GM23338 (cell line): Measurements from ENCODE around the gene ENDOU. TPM values are rescaled to one million over a fixed set of nuclear protein-coding genes. Genes with fewer than 3 reads are reported as not detected.

Experiments used
- ATAC-seq: fragments of 200-7000 bp; cut with Tn5 transposase; 3 replicates; pipeline ENCODE4 v1.9.1; 2020
- DNase-seq: peaks from one replicate; pipeline ENCODE4 v3.0.0-alpha.2; 2015; ENCODE audit warnings: low spot score
- H2AFZ ChIP-seq: fragments of 200-600 bp; sonication (generic); 2 replicates; pipeline ENCODE4 v1.8.0; 2016; ENCODE audit warnings: antibody characterized with exemption, mild to moderate bottlenecking, moderate library complexity
- H3F3A ChIP-seq: fragments of 200-600 bp; sonication (generic); replicated peaks from 2 replicates; pipeline ENCODE4 v1.8.0; 2017; ENCODE audit warnings: antibody characterized with exemption, mixed run types, low read depth
- H3K27ac ChIP-seq: fragments of 200-600 bp; sonication (generic); 2 replicates; pipeline ENCODE4 v1.6.1; 2016; ENCODE audit warnings: low read depth
- H3K27me3 ChIP-seq: fragments of 200-600 bp; sonication (generic); 2 replicates; pipeline ENCODE4 v1.8.0; 2016; ENCODE audit warnings: mild to moderate bottlenecking, mixed run types, moderate library complexity; ENCODE audit not compliant: insufficient read depth
- H3K36me3 ChIP-seq: fragments of 200-600 bp; sonication (generic); 2 replicates; pipeline ENCODE4 v1.8.0; 2016; ENCODE audit warnings: mild to moderate bottlenecking; ENCODE audit not compliant: insufficient read depth
- H3K4me1 ChIP-seq: fragments of 200-600 bp; sonication (generic); 2 replicates; pipeline ENCODE4 v1.8.0; 2016; ENCODE audit warnings: mild to moderate bottlenecking, moderate library complexity; ENCODE audit not compliant: insufficient read depth
- H3K4me2 ChIP-seq: fragments of 200-600 bp; sonication (generic); 2 replicates; pipeline ENCODE4 v1.7.1; 2017; ENCODE audit warnings: mixed run types
- H3K4me3 ChIP-seq: fragments of 200-600 bp; sonication (generic); 2 replicates; pipeline ENCODE4 v1.6.1; 2016; ENCODE audit warnings: mixed run types
- H3K79me2 ChIP-seq: fragments of 200-600 bp; sonication (generic); replicated peaks from 2 replicates; pipeline ENCODE4 v1.8.0; 2017; ENCODE audit warnings: mild to moderate bottlenecking; ENCODE audit not compliant: insufficient read depth
- H3K9me2 ChIP-seq: fragments of 200-600 bp; sonication (generic); 2 replicates; pipeline ENCODE4 v1.8.0; 2017; ENCODE audit not compliant: insufficient read depth
- H4K20me1 ChIP-seq: fragments of 200-600 bp; sonication (generic); replicated peaks from 2 replicates; pipeline ENCODE4 v1.8.0; 2017; ENCODE audit warnings: mild to moderate bottlenecking; ENCODE audit not compliant: insufficient read depth
- H3K27ac Mint-ChIP-seq: 2 replicates; pipeline ENCODE4 v1.8.0; 2020; ENCODE audit warnings: inconsistent platforms, mild to moderate bottlenecking, moderate library complexity, mixed read lengths
- H3K27me3 Mint-ChIP-seq: 3 replicates; pipeline ENCODE4 v1.8.0; 2022; ENCODE audit warnings: low read depth, mild to moderate bottlenecking, moderate library complexity, mixed read lengths, inconsistent platforms; ENCODE audit not compliant: insufficient read depth, poor library complexity
- H3K36me3 Mint-ChIP-seq: 3 replicates; pipeline ENCODE4 v1.8.0; 2021; ENCODE audit warnings: low read depth, mild to moderate bottlenecking, inconsistent platforms, moderate library complexity, mixed read lengths
- H3K4me1 Mint-ChIP-seq: 3 replicates; pipeline ENCODE4 v1.8.0; 2020; ENCODE audit warnings: mild to moderate bottlenecking, inconsistent platforms, mixed read lengths
- H3K4me3 Mint-ChIP-seq: 3 replicates; pipeline ENCODE4 v1.8.0; 2021; ENCODE audit warnings: moderate library complexity, mild to moderate bottlenecking, inconsistent platforms, mixed read lengths
- H3K9me3 Mint-ChIP-seq: 3 replicates; pipeline ENCODE4 v1.8.0; 2020; ENCODE audit warnings: moderate library complexity, mild to moderate bottlenecking, inconsistent platforms, mixed read lengths
- CREB1 ChIP-seq: fragments of 250-450 bp; sonication (Bioruptor Pico); IDR thresholded peaks from 2 replicates; pipeline ENCODE4 v1.5.0; 2020; ENCODE audit warnings: low read depth, mild to moderate bottlenecking, moderate library complexity
- CTCF ChIP-seq, 2 experiments: fragments of 200-600 bp in 1 of 2; sonication (generic) in 1 of 2; conservative IDR thresholded peaks; 2 replicates each; pipeline versions ENCODE4 v1.5.1 to v1.6.1; 2016 to 2017; ENCODE audit warnings: antibody characterized with exemption in 2 of 2, low read depth in 2 of 2, mild to moderate bottlenecking in 2 of 2, moderate library complexity in 1 of 2
- EZH2 ChIP-seq: fragments of 200-600 bp; sonication (generic); IDR thresholded peaks from one replicate; pipeline ENCODE4 v1.8.0; 2017; ENCODE audit warnings: antibody characterized with exemption, mild to moderate bottlenecking, low read depth; ENCODE audit not compliant: unreplicated experiment
- EZH2phosphoT487 ChIP-seq: fragments of 200-600 bp; sonication (generic); IDR thresholded peaks from one replicate; pipeline ENCODE4 v1.8.1; 2018; ENCODE audit warnings: antibody characterized with exemption; ENCODE audit not compliant: unreplicated experiment
- NANOG ChIP-seq: IDR thresholded peaks from 2 replicates; pipeline ENCODE4 v1.6.1; 2016; ENCODE audit warnings: antibody characterized with exemption, borderline replicate concordance
- STAT1 ChIP-seq: IDR thresholded peaks from one replicate; pipeline ENCODE4 v1.6.1; 2016; ENCODE audit warnings: antibody characterized with exemption; ENCODE audit not compliant: unreplicated experiment
- ZNF114 ChIP-seq: fragments of 250-450 bp; sonication (Bioruptor Pico); IDR thresholded peaks from 2 replicates; pipeline ENCODE4 v1.5.0; 2020; ENCODE audit warnings: mild to moderate bottlenecking, moderate library complexity
- ZNF331 ChIP-seq: fragments of 250-450 bp; sonication (Bioruptor Pico); IDR thresholded peaks from 2 replicates; pipeline ENCODE4 v1.5.0; 2020; ENCODE audit warnings: low read depth, mild to moderate bottlenecking, moderate library complexity
- ZNF462 ChIP-seq: fragments of 250-450 bp; sonication (Bioruptor Pico); IDR thresholded peaks from 2 replicates; pipeline ENCODE4 v1.5.0; 2020; ENCODE audit warnings: mild to moderate bottlenecking, moderate library complexity
- polyA plus RNA-seq: library from polyadenylated mRNA; unstranded; fragments of >200 nt; fragmentation: Nextera tagmentation; extraction: Ambion mirVana; gene quantifications from 2 replicates; pipeline ENCODE4 v1.2.1, GENCODE V29; 2016
- total RNA-seq: library from RNA; depleted of rRNA; stranded (reverse); fragments of >200 nt; shearing (Covaris generic); gene quantifications from 2 replicates; pipeline ENCODE4 v1.2.3, GENCODE V29; 2014
- TF ChIP-seq, protein P1 (sequence below): IDR thresholded peaks from 2 replicates; pipeline ENCODE4 v1.6.1; 2016; ENCODE audit warnings: antibody characterized with exemption
- TF ChIP-seq, protein P2 (sequence below): IDR thresholded peaks from one replicate; pipeline ENCODE4 v1.6.1; 2018; ENCODE audit warnings: antibody characterized with exemption; ENCODE audit not compliant: unreplicated experiment

The ENDOU gene
- total and polyA plus RNA-seq, 2 experiments from 2014 or later = not detected

DNA sequence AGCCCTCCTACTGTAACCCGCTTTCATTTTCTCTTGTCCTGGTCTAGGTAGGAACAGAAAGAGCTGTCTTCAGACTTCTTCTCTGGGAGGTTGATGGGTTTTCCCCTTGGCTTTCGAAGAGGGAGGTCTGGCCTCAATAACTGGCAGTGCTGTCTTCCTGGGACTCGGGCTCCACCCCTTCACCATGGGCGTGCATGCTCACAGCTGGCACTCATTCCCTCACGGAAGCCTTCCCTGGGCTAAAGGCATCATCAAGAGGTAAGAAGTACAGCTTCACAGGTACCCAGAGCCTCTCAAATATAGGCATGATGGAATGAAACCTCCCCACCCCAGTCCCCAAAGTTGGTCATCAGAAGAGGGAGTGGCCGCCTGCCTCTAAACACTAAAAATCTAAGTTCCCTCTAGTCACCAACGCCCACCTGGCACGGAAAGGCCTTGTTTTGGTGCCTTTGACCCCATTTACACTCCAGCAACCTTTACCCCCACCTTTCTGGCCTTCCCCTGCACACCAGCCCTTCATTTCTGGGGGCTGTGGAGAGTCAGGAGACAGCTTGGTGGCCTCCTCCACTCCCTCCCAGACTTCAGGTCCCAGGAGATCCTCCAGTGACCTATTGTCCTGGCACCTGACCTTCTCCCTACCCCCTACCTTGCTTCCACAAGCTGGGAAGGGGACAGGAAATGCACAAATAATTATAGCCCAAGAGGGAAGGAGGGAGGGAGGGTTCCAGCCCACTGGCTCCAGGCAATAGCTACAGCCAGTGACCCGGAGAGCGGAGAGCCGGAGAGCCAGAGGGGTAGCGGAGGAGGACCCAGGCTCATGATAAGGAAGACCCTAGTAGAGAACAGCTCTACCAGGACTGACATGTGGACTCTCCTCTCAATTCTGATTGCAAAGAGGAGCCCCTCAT lies 30.6 kb upstream of the ENDOU start:
- Mint-ChIP-seq H3K27ac (no peak overlapping the region), H3K9me3 (no peaks in the 10 kb centered on the region), H3K27me3 (peaks cover 2% of the 10 kb centered on the region), H3K4me1 (peaks cover 69% of the 10 kb centered on the region), H3K36me3 (0 out of 3 replicates have a peak, but pooled peaks cover 4% of the 10 kb centered on the region), H3K4me3 (no peak overlapping the region; the same call in 2 of the 3 replicates)
- Histone ChIP-seq H2AFZ (no peak overlapping the region), H3K27me3 (no peaks in the 10 kb centered on the region), H3K27ac (no peak overlapping the region), H3K79me2 (no peaks in the 10 kb centered on the region), H3K9me2 (no peaks in the 10 kb centered on the region), H4K20me1 (no peaks in the 10 kb centered on the region), H3K4me2 (no peak overlapping the region), H3K36me3 (no peaks in the 10 kb centered on the region), H3K4me1 (peaks cover 40% of the 10 kb centered on the region), H3F3A (0 out of 2 replicates have a peak, but pooled peaks cover 4% of the 10 kb centered on the region), H3K4me3 (no peak overlapping the region)
- DNase-seq = no peak
- no peak for TF ChIP-seq ZNF462 (CRISPR knock-in tag)
- no peak for TF ChIP-seq EZH2
- no peak for TF ChIP-seq EZH2phosphoT487
- TF ChIP-seq ZNF114 = no peak
- no peak for TF ChIP-seq STAT1
- TF ChIP-seq NANOG = no peak
- TF ChIP-seq CTCF (conservative IDR thresholded peaks at IDR 0.05; ENCODE audit: low read depth in 2 of 2) = no peak
- TF ChIP-seq, protein P1, sequence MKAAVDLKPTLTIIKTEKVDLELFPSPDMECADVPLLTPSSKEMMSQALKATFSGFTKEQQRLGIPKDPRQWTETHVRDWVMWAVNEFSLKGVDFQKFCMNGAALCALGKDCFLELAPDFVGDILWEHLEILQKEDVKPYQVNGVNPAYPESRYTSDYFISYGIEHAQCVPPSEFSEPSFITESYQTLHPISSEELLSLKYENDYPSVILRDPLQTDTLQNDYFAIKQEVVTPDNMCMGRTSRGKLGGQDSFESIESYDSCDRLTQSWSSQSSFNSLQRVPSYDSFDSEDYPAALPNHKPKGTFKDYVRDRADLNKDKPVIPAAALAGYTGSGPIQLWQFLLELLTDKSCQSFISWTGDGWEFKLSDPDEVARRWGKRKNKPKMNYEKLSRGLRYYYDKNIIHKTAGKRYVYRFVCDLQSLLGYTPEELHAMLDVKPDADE = no peak
- TF ChIP-seq CREB1 (CRISPR knock-in tag) = no peak
- no peak for TF ChIP-seq ZNF331 (CRISPR knock-in tag)
- TF ChIP-seq, protein P2, sequence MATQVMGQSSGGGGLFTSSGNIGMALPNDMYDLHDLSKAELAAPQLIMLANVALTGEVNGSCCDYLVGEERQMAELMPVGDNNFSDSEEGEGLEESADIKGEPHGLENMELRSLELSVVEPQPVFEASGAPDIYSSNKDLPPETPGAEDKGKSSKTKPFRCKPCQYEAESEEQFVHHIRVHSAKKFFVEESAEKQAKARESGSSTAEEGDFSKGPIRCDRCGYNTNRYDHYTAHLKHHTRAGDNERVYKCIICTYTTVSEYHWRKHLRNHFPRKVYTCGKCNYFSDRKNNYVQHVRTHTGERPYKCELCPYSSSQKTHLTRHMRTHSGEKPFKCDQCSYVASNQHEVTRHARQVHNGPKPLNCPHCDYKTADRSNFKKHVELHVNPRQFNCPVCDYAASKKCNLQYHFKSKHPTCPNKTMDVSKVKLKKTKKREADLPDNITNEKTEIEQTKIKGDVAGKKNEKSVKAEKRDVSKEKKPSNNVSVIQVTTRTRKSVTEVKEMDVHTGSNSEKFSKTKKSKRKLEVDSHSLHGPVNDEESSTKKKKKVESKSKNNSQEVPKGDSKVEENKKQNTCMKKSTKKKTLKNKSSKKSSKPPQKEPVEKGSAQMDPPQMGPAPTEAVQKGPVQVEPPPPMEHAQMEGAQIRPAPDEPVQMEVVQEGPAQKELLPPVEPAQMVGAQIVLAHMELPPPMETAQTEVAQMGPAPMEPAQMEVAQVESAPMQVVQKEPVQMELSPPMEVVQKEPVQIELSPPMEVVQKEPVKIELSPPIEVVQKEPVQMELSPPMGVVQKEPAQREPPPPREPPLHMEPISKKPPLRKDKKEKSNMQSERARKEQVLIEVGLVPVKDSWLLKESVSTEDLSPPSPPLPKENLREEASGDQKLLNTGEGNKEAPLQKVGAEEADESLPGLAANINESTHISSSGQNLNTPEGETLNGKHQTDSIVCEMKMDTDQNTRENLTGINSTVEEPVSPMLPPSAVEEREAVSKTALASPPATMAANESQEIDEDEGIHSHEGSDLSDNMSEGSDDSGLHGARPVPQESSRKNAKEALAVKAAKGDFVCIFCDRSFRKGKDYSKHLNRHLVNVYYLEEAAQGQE = no peak
- ATAC-seq = no peak
